ENCODE results near the gene CLDN1. TPM values are rescaled to one million over a fixed set of nuclear protein-coding genes. Genes with fewer than 3 reads are reported as not detected.

Gene CLDN1
- polyA plus RNA-seq, 1 donor from 2014 or later = not detected

DNA sequence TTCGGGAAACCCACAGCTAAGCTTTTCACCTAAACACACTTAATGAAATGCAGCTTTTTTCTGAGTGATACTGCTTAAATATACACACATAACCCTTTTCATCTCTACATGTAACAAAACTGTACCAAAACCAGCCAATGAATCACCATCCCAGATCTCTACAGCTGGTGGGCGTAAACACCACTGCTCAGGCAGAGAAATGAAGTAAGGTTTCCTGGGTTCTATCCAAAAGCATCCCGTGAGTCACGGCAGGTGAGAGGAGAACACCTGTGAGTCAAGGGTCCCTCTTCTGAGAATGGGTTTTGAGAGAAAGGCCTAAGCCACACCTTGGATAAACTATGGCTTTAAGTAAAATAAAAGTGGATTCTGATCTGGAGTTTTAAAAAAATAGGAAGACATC, 2.6 kb downstream of the CLDN1 start:
- Mint-ChIP-seq H3K9me3 (no peaks in the 10 kb centered on the region), H3K27me3 (peaks cover 23% of the 10 kb centered on the region), H3K36me3 (no peaks in the 10 kb centered on the region), H3K27ac (no peak overlapping the region), H3K4me1 (peaks cover 7 to 14% (median 8%) of the 10 kb centered on the region in 3 donors), H3K4me3 (no peak overlapping the region)

DNA sequence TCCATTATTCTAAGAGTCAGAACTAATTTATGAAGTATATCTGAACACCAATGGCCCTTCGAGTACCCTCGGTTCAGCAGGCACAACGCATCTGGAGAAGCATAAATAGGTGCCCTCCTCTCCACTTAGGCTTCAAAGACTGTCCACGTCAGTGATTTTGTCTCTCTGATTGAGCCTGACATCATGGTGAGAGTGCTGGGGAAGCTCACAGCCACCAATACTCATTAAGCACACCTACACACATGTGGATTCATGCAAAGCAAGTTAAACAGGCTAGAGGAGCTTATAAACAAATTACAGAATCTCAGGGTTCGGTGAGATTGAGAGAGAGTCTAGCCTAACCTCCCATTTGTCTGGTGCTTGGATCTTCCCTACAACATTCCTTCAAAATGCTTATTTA, 3.6 kb downstream of the CLDN1 start:
- H3K9me3 Mint-ChIP-seq = no peaks in the 10 kb centered on the region
- H3K4me3 Mint-ChIP-seq = no peak overlapping the region
- H3K4me1 Mint-ChIP-seq = peaks cover 7 to 14% (median 8%) of the 10 kb centered on the region in 3 donors
- no peaks in the 10 kb centered on the region for H3K36me3 Mint-ChIP-seq
- no peak overlapping the region for H3K27ac Mint-ChIP-seq
- H3K27me3 Mint-ChIP-seq = peaks cover 23% of the 10 kb centered on the region

DNA sequence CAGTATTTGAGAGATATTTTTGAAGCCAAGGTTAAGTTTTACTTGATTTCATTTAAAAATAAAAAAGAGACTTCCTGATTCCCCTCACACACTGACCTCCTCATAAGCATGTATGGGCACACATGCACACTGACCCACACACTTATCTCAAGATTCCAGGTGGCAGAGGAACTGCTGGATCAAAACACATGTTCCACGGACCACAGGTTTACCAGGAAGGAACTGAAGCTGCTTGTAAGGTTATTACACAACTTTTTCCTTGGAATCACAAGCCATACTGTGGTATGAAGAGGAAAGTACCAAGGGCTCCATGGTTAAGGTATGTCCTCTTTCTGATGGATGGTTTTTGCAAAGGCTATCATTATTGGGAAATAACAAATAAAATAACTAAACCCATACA, 7.5 kb downstream of the CLDN1 start:
- H3K27me3 Mint-ChIP-seq = peaks cover 2% of the 10 kb centered on the region

DNA sequence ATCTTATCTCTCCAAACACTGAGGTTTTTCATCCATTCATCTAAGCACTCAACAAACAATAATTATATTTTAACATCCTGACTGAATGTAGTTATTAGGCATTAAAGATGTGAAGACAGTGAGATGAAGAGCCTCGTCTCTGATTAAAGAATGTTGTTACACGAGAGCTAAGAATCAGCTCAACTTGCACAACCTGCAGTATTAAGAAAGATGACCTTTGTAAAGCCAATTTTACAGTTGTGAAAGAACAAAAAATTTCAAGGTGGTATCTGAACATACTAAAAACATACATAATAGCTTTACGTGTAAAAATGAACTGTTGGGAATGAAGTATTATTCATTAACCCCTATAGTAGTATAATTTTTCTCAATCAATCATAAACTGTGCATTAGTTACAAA, 12.8 kb downstream of the CLDN1 start:
- peaks cover 0 to 3% (median 0%) of the 10 kb centered on the region in 3 donors for H3K9me3 Mint-ChIP-seq
- H3K4me1 Mint-ChIP-seq = no peaks in the 10 kb centered on the region
- no peaks in the 10 kb centered on the region for H3K27me3 Mint-ChIP-seq
- no peak overlapping the region for H3K4me3 Mint-ChIP-seq
- H3K36me3 Mint-ChIP-seq = no peaks in the 10 kb centered on the region
- no peak overlapping the region for H3K27ac Mint-ChIP-seq

More for the DNA sequence above, 7.5 kb downstream of the CLDN1 start:
- no peak overlapping the region for H3K27ac Mint-ChIP-seq
- no peak overlapping the region for H3K4me3 Mint-ChIP-seq
- H3K9me3 Mint-ChIP-seq = peaks cover 0 to 3% (median 0%) of the 10 kb centered on the region in 3 donors
- no peaks in the 10 kb centered on the region for H3K36me3 Mint-ChIP-seq
- H3K4me1 Mint-ChIP-seq = no peaks in the 10 kb centered on the region

DNA sequence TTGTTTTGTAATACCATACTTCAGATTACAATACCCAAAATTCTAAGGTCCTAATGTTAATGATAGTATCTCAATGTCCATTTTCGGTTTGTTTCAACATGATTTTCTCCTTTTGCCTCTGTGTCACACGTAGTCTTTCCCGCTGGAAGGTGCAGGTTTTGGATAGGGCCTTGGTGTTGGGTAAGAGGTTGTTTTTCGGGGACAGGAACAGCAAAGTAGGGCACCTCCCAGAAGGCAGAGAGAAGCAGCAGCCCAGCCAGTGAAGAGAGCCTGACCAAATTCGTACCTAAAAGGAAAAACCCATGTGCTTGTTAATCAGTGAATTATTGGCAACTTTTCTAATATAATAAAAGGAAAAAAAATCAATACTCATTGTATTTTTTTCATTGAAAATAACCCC, 14.1 kb downstream of the CLDN1 start:
- no peaks in the 10 kb centered on the region for H3K4me1 Mint-ChIP-seq
- H3K9me3 Mint-ChIP-seq = peaks cover 0 to 3% (median 0%) of the 10 kb centered on the region in 3 donors
- no peak overlapping the region for H3K4me3 Mint-ChIP-seq
- H3K27me3 Mint-ChIP-seq = no peaks in the 10 kb centered on the region
- no peaks in the 10 kb centered on the region for H3K36me3 Mint-ChIP-seq
- no peak overlapping the region for H3K27ac Mint-ChIP-seq

DNA sequence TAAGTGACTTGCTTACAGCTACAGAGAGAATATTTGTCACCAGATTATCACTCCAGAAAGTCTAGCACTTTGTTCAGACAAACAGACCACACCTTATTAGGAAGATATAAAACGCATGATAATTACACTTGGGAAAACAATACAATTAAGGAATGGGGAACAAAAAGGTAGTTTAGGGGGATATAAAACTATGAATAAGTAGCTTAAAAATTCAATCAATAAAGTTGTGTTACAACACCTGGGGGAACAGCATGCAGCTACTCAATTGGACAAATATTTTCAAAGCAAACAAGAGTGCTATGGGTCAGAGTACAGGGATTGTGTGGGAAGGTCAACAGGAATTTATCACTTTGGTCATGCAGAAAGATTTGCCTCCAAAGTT, 15.1 kb downstream of the CLDN1 start:
- no peaks in the 10 kb centered on the region for H3K4me1 Mint-ChIP-seq
- H3K4me3 Mint-ChIP-seq = no peak overlapping the region
- H3K27me3 Mint-ChIP-seq = no peaks in the 10 kb centered on the region
- no peak overlapping the region for H3K27ac Mint-ChIP-seq
- no peaks in the 10 kb centered on the region for H3K36me3 Mint-ChIP-seq
- H3K9me3 Mint-ChIP-seq = peaks cover 0 to 3% (median 0%) of the 10 kb centered on the region in 3 donors

DNA sequence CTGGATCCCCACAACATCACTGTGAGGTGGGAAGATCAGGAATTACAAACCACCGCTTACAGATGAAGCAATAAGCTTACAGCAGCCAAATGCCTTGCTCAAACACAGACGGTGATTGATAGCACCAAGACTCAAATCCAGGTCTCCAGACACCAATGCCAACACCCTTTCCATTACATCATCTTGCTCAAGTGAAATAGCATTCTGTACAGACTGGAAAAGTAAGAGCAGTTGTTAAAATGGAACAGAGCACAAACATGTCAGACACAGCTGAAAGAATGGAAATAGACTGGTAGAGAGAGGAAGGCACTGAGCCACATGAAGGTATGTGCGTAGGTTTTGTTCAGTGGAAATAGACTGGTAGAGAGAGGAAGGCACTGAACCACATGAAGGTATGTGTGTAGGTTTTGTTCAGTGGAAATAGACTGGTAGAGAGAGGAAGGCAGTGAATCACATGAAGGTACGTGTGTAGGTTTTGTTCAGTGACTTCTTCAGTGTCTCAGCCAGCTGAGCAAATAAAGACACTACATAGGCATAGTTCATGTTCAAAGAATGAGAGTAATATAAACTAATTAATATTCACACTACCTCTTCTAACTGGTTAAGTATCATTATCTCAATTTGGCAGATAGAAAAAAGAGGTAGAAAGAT, 15.6 kb downstream of the CLDN1 start:
- H3K27ac Mint-ChIP-seq = no peak overlapping the region
- H3K4me3 Mint-ChIP-seq = no peak overlapping the region
- H3K9me3 Mint-ChIP-seq = peaks cover 0 to 3% (median 0%) of the 10 kb centered on the region in 3 donors
- H3K36me3 Mint-ChIP-seq = no peaks in the 10 kb centered on the region
- H3K4me1 Mint-ChIP-seq = peaks cover 0 to 1% (median 0%) of the 10 kb centered on the region in 3 donors
- no peaks in the 10 kb centered on the region for H3K27me3 Mint-ChIP-seq

DNA sequence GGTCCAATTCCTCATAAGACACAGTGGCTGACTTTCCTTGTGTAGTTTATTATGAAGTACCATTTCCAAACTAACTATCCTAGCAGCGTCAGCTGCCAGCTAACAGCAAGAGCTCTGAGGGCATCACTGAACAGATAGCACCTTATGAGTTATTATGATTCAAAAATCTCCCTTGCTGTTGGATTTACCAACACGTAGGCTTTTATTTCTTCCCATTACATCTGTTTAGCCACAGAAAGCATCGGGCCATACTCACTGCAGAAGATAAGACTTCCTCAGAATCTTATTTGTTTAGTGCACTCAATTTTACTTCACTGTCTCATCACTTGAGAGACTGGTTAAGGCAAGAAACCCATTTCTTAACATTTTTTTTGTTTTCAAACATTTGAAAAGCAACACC, 16.2 kb downstream of the CLDN1 start:
- peaks cover 0 to 3% (median 0%) of the 10 kb centered on the region in 3 donors for H3K4me1 Mint-ChIP-seq
- peaks cover 2% of the 10 kb centered on the region for H3K27me3 Mint-ChIP-seq
- H3K36me3 Mint-ChIP-seq = no peaks in the 10 kb centered on the region
- peaks cover 0 to 2% (median 0%) of the 10 kb centered on the region in 3 donors for H3K9me3 Mint-ChIP-seq
- no peak overlapping the region for H3K4me3 Mint-ChIP-seq
- no peak overlapping the region for H3K27ac Mint-ChIP-seq

DNA sequence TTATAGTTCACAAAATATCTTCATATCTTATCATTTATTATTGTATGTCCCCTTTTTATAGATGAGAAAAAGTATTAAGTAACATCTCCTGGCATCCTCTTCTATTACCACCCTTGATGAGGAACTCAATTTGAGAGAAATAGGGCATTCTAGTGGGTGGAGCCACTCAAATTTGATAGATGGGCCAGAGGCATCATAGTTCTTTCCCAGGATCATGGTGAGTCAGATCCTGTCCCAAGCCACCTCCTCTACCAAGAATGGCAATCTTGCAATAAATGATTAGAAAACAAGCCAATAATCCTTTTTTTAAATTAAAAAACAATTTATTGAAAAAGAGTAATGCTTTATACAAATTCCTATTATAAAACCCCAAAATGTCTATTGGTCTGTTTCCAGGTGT, 16.8 kb downstream of the CLDN1 start:
- no peak overlapping the region for H3K27ac Mint-ChIP-seq
- H3K9me3 Mint-ChIP-seq = peaks cover 0 to 3% (median 0%) of the 10 kb centered on the region in 3 donors
- no peak overlapping the region for H3K4me3 Mint-ChIP-seq
- no peaks in the 10 kb centered on the region for H3K36me3 Mint-ChIP-seq
- peaks cover 4% of the 10 kb centered on the region for H3K27me3 Mint-ChIP-seq
- peaks cover 0 to 3% (median 0%) of the 10 kb centered on the region in 3 donors for H3K4me1 Mint-ChIP-seq

DNA sequence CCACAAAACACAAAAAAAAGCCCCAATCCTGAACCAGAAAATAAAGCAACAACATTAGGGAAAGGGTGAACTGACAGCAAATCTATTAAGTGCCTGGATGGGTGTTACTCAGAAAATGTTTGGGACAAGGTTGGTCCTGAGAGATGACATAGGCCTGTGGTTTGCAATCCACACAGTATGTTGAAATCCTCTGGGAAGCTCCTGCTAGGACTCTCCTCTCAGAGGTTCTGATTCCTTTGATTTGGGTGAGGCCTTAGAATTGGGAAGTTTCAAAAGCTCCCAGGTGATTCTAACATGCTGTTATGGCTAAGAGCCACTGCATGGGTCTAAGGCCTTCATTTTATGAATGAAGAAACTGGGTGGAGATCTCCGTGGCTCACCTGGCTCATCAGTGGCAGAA, 18.4 kb downstream of the CLDN1 start:
- Mint-ChIP-seq H3K27ac (no peak overlapping the region), H3K4me3 (no peak overlapping the region), H3K4me1 (peaks cover 0 to 3% (median 0%) of the 10 kb centered on the region in 3 donors), H3K9me3 (peaks cover 0 to 3% (median 0%) of the 10 kb centered on the region in 3 donors), H3K27me3 (peaks cover 4% of the 10 kb centered on the region), H3K36me3 (no peaks in the 10 kb centered on the region)

DNA sequence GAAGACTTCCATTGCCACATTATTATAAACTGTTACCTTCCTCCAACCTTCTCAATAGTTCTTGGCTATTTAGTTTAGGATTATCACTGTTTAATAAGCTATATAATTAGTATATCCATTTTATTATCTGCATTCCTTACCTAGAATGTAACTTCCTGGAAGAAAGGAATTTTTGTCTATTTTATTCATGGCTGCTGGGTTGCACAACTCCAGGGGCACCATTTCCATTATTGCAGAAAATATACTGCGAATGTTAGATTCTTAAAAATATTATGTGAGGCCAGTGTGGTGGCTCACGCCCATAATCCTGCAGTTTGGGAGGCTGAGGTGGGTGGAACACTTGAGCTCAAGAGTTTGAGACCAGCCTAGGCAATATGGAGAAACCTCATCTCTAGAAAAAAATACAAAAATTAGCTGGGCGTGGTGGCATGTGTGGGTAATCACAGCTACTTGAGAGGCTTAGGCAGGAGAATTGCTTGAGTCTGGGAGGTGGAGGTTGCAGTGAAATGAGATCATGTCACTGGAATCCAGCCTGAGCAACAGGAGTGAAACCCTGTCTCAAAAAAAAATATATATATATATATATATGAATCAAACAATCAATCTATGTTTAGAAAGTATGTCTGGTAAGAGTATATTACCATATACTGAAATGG, 19.9 kb downstream of the CLDN1 start:
- H3K9me3 Mint-ChIP-seq = peaks cover 0 to 3% (median 0%) of the 10 kb centered on the region in 3 donors

DNA sequence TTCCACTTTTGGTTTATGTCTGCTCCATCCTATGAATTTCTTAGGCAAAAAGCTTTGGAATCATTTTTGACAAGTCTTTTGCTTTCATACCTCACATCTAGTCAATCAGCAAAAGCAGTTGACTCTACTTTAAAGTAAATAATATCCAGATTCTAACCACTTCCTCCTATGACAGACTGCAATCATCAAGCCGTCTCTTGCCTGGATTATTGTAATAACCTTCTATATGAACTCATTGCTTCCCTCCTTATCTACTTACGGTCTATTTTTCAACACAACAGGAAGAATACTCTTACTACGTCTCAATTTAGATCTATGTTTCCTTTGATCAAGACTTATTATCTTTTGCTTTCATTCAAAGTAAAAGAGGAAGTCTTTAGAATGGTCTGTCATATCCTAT, 20.7 kb downstream of the CLDN1 start:
- peaks cover 4% of the 10 kb centered on the region for H3K27me3 Mint-ChIP-seq
- peaks cover 0 to 3% (median 0%) of the 10 kb centered on the region in 3 donors for H3K4me1 Mint-ChIP-seq
- H3K9me3 Mint-ChIP-seq = peaks cover 0 to 3% (median 0%) of the 10 kb centered on the region in 3 donors
- H3K4me3 Mint-ChIP-seq = no peak overlapping the region
- H3K36me3 Mint-ChIP-seq = no peaks in the 10 kb centered on the region
- H3K27ac Mint-ChIP-seq = no peak overlapping the region

More for the DNA sequence above, 19.9 kb downstream of the CLDN1 start:
- Mint-ChIP-seq H3K27ac (no peak overlapping the region), H3K4me1 (peaks cover 0 to 3% (median 0%) of the 10 kb centered on the region in 3 donors), H3K4me3 (peak overlapping the region in 1 of 4 donors; percentile 18), H3K36me3 (no peaks in the 10 kb centered on the region), H3K27me3 (peaks cover 4% of the 10 kb centered on the region)

DNA sequence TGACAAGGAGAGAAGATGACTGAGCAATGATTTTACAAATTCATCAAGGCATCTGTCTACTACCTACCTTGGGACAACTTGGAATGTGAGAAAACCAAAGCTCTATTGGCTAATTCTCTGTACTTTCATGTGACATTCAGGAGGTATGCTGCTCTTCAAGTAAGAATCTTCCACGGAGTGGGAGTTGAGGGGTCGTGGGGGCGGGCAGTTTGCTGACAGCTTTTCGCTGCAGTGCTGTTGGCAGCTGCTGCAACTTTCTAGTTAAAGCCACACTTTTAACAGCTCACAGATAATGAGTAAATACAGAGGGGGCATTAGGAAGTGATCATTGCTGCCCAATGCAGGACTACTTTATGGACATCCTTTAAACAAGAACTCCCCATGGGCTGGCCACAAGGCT, 22.3 kb downstream of the CLDN1 start:
- Mint-ChIP-seq H3K4me1 (peaks cover 0 to 3% (median 0%) of the 10 kb centered on the region in 3 donors), H3K27ac (no peak overlapping the region), H3K4me3 (no peak overlapping the region), H3K27me3 (peaks cover 4% of the 10 kb centered on the region), H3K36me3 (peaks cover 2% of the 10 kb centered on the region), H3K9me3 (peaks cover 0 to 3% (median 0%) of the 10 kb centered on the region in 3 donors)

DNA sequence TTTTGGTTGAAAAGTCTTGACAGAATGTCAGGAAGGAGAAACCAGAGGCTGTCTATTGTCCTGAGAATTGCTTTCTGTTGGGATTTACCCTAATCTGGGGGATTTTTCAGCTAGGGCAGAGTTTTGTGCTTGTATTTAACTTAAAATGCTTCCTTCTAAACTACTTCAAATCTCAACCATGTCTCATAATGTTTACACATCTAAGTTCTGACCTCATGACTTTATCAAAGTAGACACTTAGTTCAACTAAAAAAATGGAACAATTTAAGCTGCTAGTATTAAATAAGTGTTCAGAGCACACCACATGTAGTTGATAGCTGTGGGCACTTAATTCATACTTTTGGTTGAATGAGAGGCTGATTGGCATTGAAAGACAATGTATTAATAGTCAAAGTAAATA, 28.2 kb downstream of the CLDN1 start:
- H3K9me3 Mint-ChIP-seq = peaks cover 9 to 16% (median 13%) of the 10 kb centered on the region in 3 donors
- H3K4me1 Mint-ChIP-seq = no peaks in the 10 kb centered on the region
- peaks cover 1% of the 10 kb centered on the region for H3K27me3 Mint-ChIP-seq
- H3K27ac Mint-ChIP-seq = no peak overlapping the region
- no peak overlapping the region for H3K4me3 Mint-ChIP-seq
- peaks cover 2% of the 10 kb centered on the region for H3K36me3 Mint-ChIP-seq

DNA sequence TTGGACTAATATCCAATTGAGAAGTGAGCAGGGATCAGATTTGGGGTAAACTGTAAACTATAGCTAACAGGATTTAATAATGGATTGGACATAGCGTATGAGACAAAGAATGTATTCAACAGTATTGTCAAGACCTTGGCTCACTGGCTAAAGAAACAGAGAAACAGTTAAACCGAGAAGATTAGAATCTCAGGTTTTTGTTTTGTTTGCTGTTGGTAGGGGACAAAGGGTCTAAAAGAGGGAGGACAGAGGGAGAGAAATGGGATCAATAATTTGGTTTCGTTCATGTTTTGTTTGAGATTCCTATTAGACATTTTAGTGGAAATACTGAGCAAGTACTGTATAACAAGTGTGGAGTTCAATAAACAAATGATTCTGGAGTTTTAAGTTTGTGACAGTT, 28.6 kb downstream of the CLDN1 start:
- Mint-ChIP-seq H3K27me3 (peaks cover 1% of the 10 kb centered on the region), H3K36me3 (peaks cover 2% of the 10 kb centered on the region), H3K9me3 (peaks cover 9 to 16% (median 13%) of the 10 kb centered on the region in 3 donors), H3K4me3 (no peak overlapping the region), H3K4me1 (no peaks in the 10 kb centered on the region), H3K27ac (no peak overlapping the region)
